Measurements from ENCODE around the gene NMT1.

Gene NMT1

DNA sequence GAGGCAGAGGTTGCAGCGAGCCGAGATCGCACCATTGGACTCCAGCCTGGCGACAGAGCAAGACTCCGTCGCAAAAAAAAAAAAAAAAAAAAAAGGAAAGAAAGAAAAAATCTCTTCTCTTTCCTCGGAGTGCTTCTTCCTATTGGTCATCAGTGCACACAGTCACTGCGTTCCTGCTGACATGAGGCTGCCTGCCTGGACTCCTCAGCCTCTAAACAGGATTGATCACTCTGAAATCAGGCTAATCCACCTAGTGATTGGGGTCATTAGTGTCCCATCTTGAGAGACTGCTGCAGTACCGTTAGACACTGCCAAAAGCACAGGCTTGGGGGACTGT, 40.4 kb downstream of the NMT1 start (continued):
- no peak for TF ChIP-seq SP2 (tag by site-specific recombination; IDR thresholded peaks at IDR 0.05)
- TF ChIP-seq ZFP3 (tag by site-specific recombination; IDR thresholded peaks at IDR 0.05; ENCODE audit: low read depth) = no peak
- no peak for TF ChIP-seq ZNF24 (tag by site-specific recombination; IDR thresholded peaks at IDR 0.05)

DNA sequence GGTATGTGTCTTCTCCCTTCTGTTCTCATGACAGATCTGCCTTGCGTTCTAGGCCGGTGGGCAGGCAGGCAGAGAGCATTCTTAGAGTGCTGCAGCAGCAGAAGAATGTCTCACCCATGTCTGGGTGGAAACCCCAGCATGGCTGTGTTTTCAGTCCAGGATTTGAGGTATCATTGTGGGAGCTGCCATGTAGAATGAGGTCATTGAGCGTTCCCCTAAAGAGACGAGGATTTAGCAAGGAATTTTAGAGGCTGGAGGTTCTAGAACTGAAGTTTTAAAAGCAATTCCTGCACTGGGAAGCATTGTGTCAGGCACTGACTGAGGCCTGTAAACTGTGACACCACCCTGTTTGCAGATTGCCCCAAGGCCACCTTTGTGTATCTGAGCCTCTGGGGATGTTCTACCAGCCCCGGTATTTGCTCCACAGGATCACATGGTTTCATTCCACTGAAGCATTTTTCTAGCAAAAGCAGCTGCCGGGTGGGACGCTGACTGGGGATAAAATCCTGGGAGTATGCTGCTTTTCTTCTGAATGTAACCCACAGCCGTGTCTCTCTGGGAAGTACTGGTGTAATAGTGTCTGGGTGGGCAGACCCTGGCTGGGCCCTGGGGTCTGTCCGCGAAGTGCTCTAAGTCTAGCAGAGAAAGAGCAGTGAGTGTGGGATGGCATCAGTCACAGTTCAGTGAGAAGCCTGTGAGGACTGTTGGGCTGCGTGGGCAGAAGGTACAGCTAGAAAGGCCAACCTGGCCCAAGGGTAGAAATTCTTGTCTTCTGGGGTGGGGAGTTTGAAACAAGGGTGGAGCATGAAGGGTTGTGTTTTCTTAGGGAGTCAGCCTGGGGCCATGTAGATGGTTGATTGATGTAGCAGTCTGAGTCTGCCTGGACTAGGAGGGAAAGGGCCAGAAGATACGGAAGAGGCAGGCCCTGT, 41.0 kb downstream of the NMT1 start:
- POLR2A ChIA-PET = no interaction called here
- peaks cover 49 to 91% of the 10 kb centered on the region in 2 experiments for H3K36me3 ChIP-seq (ENCODE audit: control insufficient read depth in 2 of 2, insufficient read depth in 1 of 2, low read length in 2 of 2)
- TF ChIP-seq GLI4 (tag by site-specific recombination; IDR thresholded peaks at IDR 0.05) (no peak), ZFHX2 (tag by site-specific recombination; conservative IDR thresholded peaks at IDR 0.05) (peak; percentile 41), EGR2 (tag by site-specific recombination; IDR thresholded peaks at IDR 0.05; ENCODE audit: low read depth) (peak; percentile 65; the same call in 1 of the 2 replicates)
- no peaks in the 10 kb centered on the region for H3K9me3 ChIP-seq (ENCODE audit: control insufficient read depth, insufficient read depth, low read depth, low read length)
- no peak overlapping the region for H3K4me3 ChIP-seq (ENCODE audit: low read depth, low read length)
- H3K27ac ChIP-seq (ENCODE audit: extremely low read depth, low read depth, low read length) = 0 out of 2 replicates have a peak overlapping the region, but pooled peaks have one; percentile 24
- no peaks in the 10 kb centered on the region for H3K4me1 ChIP-seq (ENCODE audit: control insufficient read depth, insufficient read depth, low read length)
- CTCF ChIA-PET = interaction anchor here (0.7 to 1.5 kb wide), 3 partner anchors 33 to 182 kb away, joined by 3 to 5 read pairs (median 3); no protein-coding TSS in a partner anchor

- ChIA-PET CTCF (interaction anchor here (1.0 to 1.5 kb wide), 3 partner anchors 35 to 183 kb away, joined by 3 to 5 read pairs (median 3); no protein-coding TSS in a partner anchor), POLR2A (no interaction called here)
- no peaks in the 10 kb centered on the region for H3K9me3 ChIP-seq (ENCODE audit: control insufficient read depth, insufficient read depth, low read depth, low read length)
- no peak overlapping the region for H3K27ac ChIP-seq (ENCODE audit: extremely low read depth, low read depth, low read length)
- no peaks in the 10 kb centered on the region for H3K4me1 ChIP-seq (ENCODE audit: control insufficient read depth, insufficient read depth, low read length)
- no peak for TF ChIP-seq ZNF324 (tag by site-specific recombination; IDR thresholded peaks at IDR 0.05)
- no peak for TF ChIP-seq ZIC2 (tag by site-specific recombination; IDR thresholded peaks at IDR 0.05)
- no peak for TF ChIP-seq MYNN (tag by site-specific recombination; IDR thresholded peaks at IDR 0.05; ENCODE audit: borderline replicate concordance)
- no peak for TF ChIP-seq ATF2 (tag by site-specific recombination; IDR thresholded peaks at IDR 0.05; ENCODE audit: low read depth)
- no peak for TF ChIP-seq SP2 (tag by site-specific recombination; IDR thresholded peaks at IDR 0.05)
- no peak for TF ChIP-seq ZNF211 (tag by site-specific recombination; IDR thresholded peaks at IDR 0.05; ENCODE audit: low read depth)
- no peak for TF ChIP-seq ZNF391 (tag by site-specific recombination; IDR thresholded peaks at IDR 0.05; ENCODE audit: borderline replicate concordance, low read depth)
- no peak for TF ChIP-seq ZNF23 (tag by site-specific recombination; IDR thresholded peaks at IDR 0.05; ENCODE audit: borderline replicate concordance)
- no peak for TF ChIP-seq ZSCAN30 (tag by site-specific recombination; IDR thresholded peaks at IDR 0.05)
- no peak for TF ChIP-seq ZNF248 (tag by site-specific recombination; IDR thresholded peaks at IDR 0.05)
- TF ChIP-seq ZNF76 (tag by site-specific recombination; IDR thresholded peaks at IDR 0.05; ENCODE audit: borderline replicate concordance, low read depth) = no peak
- TF ChIP-seq, protein P1, sequence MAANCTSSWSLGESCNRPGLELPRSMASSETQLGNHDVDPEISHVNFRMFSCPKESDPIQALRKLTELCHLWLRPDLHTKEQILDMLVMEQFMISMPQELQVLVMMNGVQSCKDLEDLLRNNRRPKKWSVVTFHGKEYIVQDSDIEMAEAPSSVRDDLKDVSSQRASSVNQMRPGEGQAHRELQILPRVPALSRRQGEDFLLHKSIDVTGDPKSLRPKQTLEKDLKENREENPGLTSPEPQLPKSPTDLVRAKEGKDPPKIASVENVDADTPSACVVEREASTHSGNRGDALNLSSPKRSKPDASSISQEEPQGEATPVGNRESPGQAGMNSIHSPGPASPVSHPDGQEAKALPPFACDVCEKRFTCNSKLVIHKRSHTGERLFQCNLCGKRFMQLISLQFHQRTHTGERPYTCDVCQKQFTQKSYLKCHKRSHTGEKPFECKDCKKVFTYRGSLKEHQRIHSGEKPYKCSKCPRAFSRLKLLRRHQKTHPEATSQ (tag by site-specific recombination; IDR thresholded peaks at IDR 0.05) = no peak
- no peak for TF ChIP-seq ZNF514 (tag by site-specific recombination; IDR thresholded peaks at IDR 0.05)
- TF ChIP-seq PBX3 (CRISPR knock-in tag; IDR thresholded peaks at IDR 0.05) = no peak
- no peak for TF ChIP-seq ZNF292 (tag by site-specific recombination; IDR thresholded peaks at IDR 0.05; ENCODE audit: borderline replicate concordance, low read depth)
- TF ChIP-seq, protein P2, sequence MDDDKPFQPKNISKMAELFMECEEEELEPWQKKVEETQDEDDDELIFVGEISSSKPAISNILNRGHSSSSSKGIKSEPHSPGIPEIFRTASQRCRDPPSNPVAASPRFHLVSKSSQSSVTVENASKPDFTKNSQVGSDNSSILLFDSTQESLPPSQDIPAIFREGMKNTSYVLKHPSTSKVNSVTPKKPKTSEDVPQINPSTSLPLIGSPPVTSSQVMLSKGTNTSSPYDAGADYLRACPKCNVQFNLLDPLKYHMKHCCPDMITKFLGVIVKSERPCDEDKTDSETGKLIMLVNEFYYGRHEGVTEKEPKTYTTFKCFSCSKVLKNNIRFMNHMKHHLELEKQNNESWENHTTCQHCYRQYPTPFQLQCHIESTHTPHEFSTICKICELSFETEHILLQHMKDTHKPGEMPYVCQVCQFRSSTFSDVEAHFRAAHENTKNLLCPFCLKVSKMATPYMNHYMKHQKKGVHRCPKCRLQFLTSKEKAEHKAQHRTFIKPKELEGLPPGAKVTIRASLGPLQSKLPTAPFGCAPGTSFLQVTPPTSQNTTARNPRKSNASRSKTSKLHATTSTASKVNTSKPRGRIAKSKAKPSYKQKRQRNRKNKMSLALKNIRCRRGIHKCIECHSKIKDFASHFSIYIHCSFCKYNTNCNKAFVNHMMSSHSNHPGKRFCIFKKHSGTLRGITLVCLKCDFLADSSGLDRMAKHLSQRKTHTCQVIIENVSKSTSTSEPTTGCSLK (tag by site-specific recombination; IDR thresholded peaks at IDR 0.05) = no peak
- no peak for TF ChIP-seq ZNF654 (tag by site-specific recombination; IDR thresholded peaks at IDR 0.05; ENCODE audit: low read depth)
- TF ChIP-seq ZNF473 (tag by site-specific recombination; IDR thresholded peaks at IDR 0.05) = no peak
- no peak overlapping the region for H3K4me3 ChIP-seq (ENCODE audit: low read depth, low read length)
- H3K36me3 ChIP-seq (ENCODE audit: control insufficient read depth in 2 of 2, insufficient read depth in 1 of 2, low read length in 2 of 2) = peaks cover 43 to 91% of the 10 kb centered on the region in 2 experiments
Measured at GRCh38 chr17:45102856-45103255, 41.7 kb downstream of the NMT1 start.

All from HEK293 (cell line).